IPS-NIHi11 (cell line): ENCODE measurements around the gene HDGFL2.

Experiments used
- DNase-seq: peaks from one replicate; pipeline ENCODE4 v3.0.0; 2012; ENCODE audit warnings: mixed read lengths, low spot score

The HDGFL2 gene

DNA sequence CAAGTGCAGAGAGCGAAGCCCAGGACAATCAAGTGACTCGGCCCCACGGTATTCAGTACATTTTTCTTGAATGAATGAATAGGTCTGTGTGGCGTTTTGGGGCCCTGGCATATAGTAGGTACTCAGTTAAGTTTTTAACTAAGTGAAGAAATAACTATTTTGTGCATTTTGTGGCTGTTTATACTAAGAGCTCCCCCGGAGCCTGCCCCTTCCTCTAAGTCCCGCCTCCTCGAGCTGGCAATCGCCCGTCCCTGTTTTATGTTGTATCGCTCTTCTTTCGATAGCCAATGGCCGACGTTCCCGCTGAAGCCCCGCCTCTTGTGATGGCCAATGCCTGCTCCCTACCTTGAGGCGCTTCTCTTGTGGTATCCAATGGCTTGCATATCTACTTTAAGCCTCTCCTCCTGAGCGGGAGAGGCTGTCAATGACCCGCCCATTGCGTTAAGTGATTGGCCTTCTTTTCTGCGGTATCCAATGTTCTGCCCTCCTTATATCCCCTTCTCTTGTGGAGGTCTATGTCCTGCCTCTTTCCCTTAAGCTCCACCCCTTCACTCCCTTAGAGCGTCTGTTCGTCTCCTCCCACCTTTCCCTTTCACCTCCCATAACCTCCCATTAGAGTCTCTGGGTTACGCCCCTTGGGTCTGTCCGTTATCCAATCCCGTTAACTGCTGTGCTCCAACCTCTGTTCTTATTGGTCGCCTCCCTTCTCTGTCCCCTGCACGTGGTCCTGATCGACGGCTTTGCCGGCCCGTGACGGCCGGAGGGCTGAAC is 509 bp upstream of the HDGFL2 start:
- peak; percentile 97 for DNase-seq

DNA sequence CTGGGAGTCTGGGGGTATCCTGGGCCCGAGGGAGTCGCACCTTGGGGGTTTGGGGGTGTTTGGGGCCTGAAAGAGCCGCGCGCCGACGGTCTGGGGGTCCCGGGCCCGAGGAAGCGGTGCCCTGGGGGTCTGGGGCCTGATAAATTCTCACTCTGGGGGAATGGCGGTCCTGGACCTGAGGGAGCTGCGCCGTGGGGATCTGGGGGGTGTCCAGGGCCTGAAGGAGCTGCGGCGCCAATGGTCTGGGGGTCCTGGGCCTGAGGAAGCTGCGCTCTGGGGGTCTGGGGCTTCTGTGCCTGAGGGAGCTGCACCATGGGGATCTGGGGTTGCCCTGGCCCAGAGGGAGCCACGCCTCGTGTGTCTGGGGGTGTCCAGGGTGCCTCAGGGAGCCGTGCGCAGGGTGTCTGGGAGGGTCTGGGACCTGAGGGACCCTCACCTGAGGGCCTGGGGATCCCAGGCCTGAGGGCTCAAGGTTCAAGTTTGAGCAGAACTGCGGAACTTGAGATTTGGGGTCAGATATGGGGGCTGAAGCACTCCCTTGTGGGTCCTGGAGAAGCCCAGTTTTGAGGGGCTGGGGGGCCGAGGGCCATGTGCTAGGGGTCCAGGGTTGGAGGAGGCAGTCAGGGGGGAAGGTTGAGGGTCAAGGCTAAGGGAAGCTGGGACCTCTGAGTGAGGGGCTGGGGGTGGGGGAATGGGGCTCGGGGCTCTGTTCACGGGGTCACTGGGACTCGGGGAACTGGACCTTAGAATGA is 1.1 kb downstream of the HDGFL2 start:
- no peak for DNase-seq

DNA sequence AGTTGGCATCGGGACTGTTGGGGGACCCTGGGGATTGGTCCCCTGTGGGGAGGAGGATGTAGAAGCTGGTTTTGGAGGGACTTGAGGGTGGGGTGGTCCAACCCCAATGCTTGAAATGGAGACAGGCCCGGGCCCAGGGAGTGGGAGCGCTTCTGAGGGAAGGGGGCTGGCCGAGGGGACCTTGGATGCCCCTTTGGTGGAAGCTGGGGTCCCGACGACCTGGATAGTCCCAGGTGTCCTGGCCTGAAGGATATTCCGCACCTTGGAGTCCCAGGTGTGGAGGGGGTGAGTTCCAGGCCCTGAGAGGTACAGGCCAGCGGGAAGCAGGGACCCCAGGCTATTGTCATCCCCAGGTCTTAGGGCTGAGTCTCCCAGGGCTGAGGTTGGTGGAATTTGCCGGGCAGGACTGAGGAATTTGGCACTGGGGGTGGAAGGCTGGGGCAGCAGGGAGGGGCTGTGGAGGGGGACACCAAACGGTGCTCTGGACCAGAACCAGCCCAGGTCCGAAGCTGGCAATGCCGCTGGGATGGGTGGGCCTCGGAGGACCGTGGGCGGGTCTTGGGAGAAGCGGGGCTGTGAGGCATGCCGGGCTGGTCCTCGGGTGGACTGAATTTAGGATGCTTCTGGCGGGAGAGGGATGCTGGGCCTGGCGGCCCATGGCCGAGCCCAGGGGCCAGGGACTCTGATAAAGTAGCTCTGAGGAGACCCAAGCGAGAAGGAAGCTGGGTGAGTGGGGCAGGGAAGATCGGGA is 1.8 kb downstream of the HDGFL2 start:
- DNase-seq: no peak

DNA sequence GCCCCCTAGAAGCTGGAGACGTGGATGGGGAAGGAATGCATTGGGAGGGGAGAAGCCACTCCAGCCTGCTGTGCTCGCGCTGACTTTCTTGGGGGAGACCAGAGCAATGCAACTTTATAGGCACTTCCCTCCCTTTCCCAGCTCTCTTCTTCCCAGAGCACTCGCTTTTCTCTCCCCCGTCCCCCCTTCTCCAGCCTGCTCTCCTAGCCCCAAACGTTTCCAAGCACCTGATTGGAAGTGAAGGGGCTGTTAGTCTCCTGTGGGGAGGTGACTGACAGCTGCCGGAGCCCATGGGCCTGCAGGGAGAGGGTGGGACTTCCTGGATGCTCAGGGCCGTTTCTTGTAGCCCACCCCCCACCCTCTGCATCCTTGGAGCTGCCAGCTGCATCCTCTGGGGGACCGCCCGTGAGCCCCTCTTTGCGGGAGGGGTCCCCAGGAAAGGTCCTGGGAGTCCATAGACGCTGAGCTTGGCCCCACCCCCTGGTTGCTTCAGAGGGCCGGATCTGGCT is 2.5 kb downstream of the HDGFL2 start:
- DNase-seq: peak; percentile 93

DNA sequence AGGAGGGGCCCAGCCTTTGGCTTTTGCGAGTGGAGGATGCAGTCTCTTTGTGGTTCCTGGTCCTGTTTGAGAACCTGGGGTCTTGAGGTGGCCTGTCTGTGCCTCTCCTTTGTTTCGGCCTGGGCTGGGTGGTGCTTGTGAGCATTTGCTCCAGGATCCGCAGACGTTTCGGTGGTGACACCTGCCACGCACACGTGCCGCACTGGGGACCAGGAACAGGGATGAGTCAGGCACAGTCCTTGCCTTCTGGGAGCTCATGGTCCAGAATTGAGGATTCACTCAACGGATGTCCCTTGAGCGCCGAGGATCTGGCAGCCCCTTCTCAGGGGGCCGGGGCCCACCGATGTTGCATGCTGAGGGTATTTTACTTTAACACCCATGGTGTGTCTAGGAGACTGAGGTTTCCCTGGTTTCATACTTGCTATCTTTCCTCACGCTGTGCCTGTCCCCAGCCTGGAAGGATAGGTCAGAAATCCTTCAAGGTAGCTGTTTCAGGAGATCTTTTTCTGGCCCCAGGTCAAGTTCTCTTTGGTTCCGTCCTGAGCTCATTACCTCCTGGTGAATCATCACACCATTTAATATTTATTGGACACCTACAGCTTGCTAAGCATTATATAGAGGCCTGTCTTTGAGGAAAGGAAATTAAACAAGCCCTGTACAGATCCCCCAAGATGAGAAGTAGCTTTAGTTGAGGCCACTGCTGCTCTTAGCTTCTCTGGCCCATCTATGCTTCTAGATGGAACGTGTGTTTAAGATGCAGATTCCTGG is 5.1 kb downstream of the HDGFL2 start:
- DNase-seq: no peak

DNA sequence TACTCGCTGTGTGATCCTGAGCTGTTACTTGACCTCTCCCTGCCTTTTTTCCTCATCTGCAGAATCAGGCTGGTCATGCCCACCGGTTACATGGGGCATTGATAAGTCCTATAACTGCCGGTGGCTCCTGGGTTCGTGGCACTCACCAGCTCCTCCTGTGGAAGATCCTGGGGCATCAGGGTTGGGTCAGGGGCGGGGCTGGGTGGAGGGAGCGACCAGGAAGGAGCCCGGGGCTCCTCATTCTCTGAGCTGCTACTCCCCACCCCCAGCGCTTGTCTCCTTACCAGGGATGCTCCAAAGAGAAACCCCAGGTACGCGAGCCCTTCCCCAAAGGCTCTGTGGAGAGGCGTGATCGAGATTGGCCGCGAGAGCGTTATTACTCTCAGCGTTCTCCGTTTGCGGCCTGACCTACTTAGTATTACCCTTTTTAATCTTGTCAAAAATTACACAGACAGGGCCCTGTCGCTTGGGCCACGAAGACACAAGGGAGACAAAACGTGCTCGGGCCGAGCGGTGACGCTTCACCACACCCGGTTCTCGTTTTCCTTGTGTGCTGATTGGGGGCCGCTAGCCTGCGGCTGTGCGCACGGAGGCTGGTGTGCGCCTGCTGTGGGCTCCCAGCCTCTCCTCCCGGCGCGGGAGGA is 10.7 kb downstream of the HDGFL2 start:
- DNase-seq: peak; percentile 15

DNA sequence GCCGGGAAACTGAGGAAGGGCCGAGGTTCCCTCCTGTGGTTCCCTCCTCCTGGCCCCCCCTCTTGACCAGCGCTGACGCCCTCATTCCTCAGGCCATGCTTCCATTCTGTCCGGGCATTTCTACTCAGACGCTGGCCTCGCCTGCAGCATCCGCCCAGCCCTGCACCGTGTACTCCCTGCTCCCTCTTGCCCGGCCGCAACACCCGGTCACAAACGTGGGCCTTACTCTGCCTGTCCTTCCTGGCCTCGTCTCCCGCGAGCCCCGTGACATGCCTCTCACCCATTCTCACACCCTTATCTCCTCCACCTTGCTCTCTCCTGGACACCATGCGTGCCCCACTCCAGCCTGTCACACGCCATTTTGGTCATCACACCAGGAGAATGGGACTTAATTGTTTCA is 11.3 kb downstream of the HDGFL2 start:
- DNase-seq: no peak

DNA sequence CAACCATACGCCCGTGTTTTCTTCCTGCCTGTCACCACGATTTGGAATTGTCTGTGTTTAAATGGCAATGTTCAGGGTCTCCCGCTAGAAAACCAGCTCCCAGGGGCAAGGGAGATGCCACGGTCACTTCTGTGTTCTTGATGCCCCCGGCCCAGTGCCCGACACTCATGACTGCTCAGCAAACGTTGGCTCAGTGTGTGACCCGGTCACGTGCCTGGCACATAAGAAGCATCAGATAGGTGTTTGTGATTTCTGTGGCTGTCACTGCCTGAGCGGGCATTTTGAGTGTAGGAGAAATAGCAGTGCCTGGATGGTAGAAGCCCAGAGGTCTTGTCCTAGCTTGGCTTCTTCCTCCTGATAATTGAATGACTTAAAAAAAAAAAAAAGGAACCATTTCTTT is 15.5 kb downstream of the HDGFL2 start:
- no peak for DNase-seq

DNA sequence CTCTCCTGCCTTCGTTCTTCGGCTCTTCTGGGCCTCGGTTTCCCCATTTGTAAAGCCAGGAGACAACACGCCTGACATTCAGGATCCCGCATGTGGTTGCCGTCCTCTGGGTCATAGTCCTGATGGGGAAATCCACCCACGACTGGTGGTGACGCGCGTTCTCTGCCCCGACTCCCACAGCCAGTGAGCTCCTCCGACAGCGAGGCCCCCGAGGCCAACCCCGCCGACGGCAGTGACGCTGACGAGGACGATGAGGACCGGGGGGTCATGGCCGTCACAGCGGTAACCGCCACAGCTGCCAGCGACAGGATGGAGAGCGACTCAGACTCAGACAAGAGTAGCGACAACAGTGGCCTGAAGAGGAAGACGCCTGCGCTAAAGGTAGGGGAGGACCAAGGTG is 16.4 kb downstream of the HDGFL2 start:
- no peak for DNase-seq

DNA sequence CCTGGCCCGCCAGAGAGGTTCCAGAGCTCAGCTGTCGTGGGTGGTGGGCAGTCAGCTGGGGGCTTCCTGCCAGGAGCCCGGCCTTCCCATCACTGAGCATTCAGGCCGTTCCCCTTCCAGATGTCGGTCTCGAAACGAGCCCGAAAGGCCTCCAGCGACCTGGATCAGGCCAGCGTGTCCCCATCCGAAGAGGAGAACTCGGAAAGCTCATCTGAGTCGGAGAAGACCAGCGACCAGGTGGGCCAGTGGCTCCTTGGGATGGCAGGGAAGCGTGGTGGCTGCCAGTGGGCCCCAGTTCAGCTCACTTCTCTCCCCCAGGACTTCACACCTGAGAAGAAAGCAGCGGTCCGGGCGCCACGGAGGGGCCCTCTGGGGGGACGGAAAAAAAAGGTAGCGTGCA is 19.3 kb downstream of the HDGFL2 start:
- DNase-seq: no peak

DNA sequence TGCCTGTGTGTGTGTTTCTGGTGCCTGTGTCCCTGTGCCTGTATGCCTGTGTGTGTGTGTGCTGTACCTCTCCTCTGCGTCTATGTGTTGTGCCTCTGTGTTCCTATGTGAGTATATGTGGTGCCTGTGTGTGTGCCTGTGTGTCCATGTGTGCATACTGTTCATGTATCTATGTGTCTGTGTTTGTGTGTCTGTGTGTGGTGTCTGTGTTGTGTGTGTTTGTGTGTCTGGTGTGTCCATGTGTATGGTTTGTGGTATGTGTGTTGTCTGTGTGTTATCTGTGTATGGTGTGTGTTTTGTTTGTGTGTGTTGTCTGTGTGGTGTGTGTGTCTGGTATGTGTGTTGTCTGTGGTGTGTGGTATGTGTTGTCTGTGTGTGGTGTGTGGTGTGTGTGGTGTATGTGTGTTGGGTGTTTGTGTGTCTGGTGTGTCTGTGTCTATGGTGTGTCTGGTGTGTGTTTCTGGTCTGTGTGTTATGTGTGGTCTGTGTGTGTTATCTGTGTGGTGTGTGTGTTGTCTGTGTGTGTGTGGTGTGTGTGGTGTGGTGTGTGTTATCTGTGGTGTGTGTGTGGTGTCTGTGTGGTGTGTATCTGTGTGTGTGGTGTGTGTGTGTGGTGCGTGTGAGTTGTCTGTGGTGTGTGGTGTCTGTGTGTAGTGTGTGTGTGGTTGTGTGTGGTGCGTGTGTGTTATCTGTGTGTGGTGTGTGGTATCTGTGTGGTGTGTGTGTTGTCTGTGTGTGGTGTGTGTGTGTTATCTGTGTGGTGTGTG is 20.4 kb downstream of the HDGFL2 start:
- DNase-seq: no peak

DNA sequence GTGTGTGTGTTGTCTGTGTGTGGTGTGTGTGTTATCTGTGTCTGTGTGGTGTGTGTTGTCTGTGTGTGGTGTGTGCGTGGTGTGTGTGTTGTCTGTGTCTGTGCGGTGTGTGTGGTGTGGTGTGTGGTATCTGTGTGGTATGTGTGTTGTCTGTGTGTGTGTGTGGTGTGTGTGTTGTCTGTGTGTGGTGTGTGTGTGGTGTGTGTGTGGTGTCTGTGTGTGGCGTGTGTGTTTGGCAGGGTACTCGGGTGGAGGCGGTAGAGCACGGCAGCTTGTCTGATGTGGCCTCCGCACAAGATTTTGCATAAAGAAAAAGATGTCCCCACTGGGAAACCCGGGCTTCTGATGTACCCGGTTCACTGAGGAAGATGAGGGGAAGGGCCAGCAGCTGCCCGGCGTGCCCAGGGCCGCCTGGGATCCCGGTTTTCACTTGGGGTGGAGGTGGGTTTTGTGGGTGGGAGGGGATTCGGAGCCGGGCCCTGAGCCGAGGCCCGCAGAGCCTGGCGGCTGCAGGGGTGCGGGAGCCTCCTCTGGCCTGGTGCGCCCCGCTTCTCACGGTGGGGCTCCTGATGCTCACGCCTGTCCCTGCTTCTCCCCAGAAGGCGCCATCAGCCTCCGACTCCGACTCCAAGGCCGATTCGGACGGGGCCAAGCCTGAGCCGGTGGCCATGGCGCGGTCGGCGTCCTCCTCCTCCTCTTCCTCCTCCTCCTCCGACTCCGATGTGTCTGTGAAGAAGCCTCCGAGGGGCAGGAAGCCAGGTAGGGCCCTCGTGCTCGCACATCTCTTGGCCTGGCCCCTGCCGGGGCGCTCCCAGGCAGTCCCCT is 21.2 kb downstream of the HDGFL2 start:
- DNase-seq: no peak

DNA sequence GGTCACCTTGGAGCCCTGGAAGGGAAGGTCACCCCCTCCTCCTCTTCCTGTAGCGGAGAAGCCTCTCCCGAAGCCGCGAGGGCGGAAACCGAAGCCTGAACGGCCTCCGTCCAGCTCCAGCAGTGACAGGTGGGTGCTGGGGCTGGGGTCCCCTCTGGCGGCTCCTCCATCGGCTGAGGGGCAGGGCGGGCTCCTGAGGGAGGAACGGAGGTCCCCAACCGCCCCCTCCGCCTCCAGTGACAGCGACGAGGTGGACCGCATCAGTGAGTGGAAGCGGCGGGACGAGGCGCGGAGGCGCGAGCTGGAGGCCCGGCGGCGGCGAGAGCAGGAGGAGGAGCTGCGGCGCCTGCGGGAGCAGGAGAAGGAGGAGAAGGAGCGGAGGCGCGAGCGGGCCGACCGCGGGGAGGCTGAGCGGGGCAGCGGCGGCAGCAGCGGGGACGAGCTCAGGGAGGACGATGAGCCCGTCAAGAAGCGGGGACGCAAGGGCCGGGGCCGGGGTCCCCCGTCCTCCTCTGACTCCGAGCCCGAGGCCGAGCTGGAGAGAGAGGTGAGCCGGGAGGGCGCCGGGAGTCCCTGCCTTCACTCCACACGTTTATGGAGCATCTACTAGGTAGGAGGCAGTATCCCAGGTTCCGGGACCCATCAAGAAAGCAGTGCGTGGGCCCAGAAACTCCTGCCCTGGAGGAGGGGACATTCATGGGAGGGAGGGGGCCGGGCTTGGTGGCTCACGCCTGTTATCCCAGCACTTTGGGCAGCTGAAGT is 22.0 kb downstream of the HDGFL2 start:
- DNase-seq: no peak

DNA sequence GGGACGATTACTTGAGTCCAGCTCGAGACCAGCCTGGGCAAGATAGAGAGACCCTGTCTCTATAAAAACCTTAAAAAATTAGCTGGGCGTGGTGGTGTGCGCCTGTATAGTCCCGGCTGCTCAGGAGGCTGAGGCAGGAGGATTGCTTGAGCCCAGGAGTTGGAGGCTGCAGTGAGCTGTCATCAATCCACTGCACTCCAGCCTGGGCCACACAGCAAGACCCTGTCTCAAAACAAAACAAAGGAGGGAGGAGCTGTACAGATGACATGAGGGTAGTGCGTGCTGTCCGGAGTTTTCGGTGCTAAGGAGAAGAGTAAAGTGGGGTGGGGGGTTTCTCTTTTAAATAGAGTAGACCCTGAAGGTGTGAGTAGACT is 22.6 kb downstream of the HDGFL2 start:
- no peak for DNase-seq

DNA sequence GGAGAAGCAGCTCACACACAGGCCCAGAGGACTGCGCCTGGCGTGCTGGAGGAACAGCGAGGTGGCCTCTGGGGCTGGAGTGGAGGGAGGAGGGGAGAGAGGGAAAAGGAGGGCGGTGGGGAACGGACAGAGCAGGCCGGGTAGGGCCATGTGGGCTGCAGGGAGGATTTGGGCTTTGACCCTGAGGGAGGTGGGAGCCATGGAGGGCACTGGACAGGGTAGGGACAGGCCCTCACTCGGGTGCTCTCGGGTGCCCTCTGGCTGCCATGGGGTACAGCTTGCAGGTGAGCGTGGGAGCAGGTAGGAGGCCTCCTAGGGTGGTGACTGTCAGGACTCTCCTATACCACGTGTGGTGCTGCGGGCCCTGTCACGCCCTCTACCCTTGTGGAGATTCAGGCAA is 23.4 kb downstream of the HDGFL2 start:
- DNase-seq: no peak

DNA sequence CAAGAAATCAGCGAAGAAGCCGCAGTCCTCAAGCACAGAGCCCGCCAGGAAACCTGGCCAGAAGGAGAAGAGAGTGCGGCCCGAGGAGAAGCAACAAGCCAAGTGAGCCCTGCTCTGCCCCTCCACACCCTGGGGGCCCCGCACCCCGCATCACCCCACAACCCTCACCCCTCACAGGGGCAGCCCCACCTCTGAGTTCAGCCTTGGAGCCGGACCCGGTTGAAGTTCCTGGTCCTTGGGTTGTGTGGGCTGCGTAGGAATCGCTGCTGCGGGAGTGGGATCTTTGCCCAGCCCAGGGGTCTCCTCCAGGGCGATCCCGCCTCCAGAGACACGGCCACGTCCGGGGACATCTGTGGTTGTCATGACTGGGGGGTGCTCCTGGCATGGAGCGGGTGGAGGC is 24.2 kb downstream of the HDGFL2 start:
- DNase-seq: no peak

DNA sequence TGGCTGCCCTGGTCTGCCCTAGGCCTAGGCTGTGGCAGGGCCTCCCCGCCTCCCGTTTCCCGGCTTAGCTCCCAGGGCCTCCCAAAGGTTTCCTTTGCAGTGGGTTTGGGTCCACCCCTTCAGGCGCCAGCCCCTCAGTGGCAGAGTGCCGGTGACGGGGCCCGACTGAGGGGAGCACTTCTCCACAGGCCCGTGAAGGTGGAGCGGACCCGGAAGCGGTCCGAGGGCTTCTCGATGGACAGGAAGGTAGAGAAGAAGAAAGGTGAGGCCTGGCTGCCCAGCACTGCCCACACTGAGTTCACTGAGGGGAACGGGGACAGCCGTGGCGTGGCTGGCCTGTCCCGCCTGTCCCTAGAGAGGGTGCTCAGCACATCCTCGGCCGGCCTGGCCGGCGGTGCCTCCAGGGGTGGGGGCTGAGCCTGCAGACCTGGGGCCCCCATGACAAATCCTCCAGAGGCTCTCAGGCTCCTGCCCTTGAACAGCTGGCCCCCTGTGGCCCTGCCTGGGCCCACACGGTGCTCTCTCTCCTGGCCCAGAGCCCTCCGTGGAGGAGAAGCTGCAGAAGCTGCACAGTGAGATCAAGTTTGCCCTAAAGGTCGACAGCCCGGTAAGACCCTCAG is 25.8 kb downstream of the HDGFL2 start:
- DNase-seq: no peak

DNA sequence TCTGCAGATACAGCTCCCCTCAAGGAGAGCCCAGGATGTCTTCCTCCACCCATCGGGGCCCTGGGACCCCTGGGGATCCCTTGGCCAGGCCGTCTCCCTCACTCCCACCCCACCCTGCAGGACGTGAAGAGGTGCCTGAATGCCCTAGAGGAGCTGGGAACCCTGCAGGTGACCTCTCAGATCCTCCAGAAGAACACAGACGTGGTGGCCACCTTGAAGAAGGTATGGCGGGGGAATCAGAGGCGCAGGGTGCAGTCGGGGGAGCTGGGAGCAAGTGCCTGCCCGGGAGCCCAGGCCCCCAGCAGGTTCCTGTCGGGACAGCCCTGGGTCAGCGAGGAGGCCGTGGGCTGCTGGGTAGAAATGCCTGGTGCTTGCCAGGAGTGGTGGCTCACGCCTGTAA is 26.6 kb downstream of the HDGFL2 start:
- DNase-seq: no peak

DNA sequence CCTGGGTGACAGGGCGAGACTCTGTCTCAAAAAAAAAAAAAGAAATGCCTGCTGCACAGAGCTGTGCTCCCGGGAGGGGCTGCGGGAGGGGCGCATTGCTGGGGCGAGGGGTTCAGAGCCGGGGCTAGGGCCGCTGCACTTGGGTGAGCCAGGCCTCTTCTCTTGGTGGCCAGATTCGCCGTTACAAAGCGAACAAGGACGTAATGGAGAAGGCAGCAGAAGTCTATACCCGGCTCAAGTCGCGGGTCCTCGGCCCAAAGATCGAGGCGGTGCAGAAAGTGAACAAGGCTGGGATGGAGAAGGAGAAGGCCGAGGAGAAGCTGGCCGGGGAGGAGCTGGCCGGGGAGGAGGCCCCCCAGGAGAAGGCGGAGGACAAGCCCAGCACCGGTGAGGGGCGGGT is 27.2 kb downstream of the HDGFL2 start:
- no peak for DNase-seq
